DMS 273 (cell line): Measurements from ENCODE around the gene PRR19.

Experiments
- DNase-seq: peaks from one replicate; lab custom pipeline; 2025; ENCODE audit not compliant: unreplicated experiment; lab: John Stamatoyannopoulos, UW

Gene PRR19

GRCh38 chr19:42344336-42344893, 42.5 kb downstream of the PRR19 start:
- no peak for DNase-seq

DNA sequence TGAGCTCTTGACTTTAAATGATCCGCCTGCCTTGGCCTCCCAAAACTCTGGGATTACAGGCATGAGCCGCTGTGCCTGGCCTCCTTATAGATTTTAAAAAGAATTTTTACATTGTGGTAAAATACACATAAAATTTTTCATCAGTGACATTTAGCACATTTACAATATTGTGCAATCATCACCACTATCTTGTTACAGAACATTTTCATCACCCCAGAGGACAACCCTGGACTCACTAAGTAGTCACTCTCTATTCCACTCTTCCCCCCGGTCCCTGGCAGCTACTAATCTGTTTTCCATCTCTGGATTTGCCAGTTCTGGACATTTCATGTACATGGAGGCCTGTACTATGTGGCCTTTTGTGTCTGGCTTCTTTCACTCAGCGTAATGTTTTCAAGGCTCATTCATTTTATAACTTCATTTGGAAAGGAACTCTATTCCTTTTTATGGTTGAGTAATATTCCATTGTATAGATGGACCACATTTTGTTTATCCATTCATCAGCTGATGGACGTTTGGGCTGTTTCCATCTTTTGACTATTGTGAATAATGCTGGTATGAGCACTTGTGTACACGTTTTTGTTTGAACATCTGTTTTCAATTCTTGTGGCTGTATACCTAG, 43.4 kb downstream of the PRR19 start:
- no peak for DNase-seq

- no peak for DNase-seq
Observed at GRCh38 chr19:42348211-42348610, 46.3 kb downstream of the PRR19 start.

DNA sequence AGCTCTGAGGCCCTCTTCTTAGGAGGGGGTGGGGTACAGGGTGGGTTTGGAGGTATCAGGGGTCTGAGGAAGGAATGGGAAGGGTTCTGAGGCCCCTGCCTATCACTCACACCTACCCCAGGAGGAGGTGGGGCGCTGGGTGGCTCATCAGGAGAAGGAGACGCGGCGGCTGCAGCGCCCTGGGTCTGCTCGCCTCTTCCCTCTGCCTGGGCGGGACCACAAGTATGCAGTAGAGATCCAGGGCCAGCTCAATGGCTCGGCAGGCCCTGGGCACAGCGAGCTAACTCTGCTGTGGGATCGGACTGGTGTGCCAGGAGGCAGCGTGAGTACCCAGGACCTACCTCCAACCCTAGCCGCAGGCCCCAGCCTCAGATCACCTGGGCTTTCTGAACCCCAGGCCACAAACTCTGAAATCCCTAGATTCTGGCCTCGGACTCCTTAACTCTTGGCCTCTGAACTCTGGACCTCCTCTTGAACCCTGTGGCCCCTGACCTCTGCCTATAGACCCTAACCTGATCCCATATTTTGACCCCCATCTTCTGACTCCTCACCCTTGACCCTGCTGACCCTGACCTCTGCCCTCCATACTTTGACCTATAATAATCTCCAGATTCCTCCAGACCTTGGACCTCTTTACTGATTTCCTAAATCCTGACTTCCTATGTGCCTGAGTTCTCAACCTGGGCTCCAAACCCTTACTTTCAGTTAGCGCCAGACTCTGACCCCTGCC, 47.6 kb downstream of the PRR19 start:
- no peak for DNase-seq

GRCh38 chr19:42350417-42350816, 48.5 kb downstream of the PRR19 start:
- no peak for DNase-seq

DNA sequence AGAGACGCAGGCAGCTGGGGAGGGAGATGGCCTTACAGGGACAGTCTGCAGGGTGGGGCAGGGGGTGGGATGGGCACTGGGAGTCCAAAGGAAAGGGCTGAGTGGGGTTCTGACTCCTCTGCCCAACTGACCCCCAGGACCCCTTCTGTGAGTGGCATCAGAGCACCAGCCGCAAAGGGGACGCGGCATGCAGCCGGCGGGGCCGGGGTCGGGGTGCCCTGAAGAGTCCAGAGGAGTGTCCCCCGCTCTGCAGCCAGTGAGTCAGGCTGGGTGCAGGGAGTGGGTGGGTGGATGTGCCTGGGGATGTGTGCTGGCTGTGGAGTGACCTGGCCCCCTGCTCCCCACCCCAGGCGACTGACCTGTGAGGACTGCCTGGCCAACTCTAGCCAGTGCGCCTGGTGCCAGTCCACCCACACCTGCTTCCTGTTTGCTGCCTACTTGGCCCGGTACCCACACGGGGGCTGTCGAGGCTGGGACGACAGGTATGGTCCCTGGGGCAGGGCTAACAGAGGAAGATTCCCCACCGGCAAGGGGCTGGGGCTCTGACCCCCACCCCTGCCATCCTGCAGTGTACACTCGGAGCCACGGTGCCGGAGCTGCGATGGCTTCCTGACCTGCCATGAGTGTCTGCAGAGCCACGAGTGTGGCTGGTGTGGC, 49.3 kb downstream of the PRR19 start:
- DNase-seq, result no peak

DNA sequence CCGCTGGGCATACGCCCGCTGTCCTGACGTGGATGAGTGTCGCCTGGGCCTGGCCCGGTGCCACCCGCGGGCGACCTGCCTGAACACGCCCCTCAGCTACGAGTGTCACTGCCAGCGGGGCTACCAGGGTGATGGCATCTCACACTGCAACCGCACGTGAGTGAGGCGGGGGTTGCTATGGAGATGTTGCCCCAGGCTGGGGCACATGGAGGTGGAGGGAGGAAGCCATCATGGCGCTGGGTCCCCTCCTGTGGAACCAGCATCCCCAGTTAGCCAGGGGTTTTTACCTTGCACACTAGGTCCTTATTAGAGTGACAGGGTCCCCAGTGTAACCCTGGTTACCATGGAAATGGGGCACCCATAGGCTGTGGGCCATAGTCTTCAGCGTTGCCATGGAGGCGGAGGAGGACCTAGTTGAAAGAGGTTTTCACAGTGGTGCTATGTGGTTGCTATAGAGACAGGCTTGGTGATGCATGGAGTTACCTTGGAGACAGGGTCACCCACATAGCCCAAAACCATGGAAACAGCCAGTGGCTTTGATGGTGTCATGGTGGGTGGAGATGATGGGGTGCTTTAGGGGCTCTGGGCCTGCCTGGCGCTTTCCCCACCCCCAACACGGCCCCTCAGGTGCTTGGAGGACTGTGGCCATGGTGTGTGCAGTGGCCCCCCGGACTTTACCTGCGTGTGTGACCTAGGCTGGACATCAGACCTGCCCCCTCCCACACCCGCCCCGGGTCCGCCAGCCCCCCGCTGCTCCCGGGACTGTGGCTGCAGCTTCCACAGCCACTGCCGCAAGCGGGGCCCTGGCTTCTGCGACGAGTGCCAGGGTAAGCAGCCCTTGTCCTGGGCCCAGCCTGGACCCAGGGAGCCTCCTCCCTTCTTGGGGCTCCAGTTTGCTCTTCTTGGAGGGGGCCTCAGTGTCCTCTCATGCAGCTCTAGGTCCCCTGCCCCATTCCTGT, 50.6 kb downstream of the PRR19 start:
- DNase-seq, result peak; percentile 41

GRCh38 chr19:42353341-42354015, 51.5 kb downstream of the PRR19 start:
- DNase-seq, result no peak

- DNase-seq, result no peak
Observed at GRCh38 chr19:42355896-42356295, 54.0 kb downstream of the PRR19 start.

GRCh38 chr19:42356686-42357085, 54.8 kb downstream of the PRR19 start:
- DNase-seq, result no peak

DNA sequence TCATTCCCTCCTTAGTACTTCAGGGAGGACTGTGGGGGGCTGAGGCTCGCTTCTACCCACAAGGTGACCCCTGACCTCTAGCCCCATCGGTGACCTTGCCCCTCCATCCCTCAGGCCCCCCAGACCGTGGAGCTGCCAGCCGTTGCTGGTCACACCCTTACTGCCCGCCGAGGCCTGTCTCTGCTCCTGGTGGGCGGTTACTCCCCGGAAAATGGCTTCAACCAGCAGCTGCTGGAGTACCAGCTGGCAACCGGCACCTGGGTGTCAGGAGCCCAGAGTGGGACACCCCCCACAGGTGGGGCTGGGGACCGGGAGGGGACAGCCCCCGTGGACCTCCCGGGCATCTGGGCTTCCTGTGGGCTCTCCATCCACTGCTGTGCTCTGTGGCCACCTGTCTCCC, 55.4 kb downstream of the PRR19 start:
- DNase-seq, result no peak
